GM23338 (cell line): ENCODE results near the gene CASP7. TPM values are rescaled to one million over a fixed set of nuclear protein-coding genes. Genes with fewer than 3 reads are reported as not detected.

Source experiments
- ATAC-seq: fragments of 200-7000 bp; cut with Tn5 transposase; 3 replicates; pipeline ENCODE4 v1.9.1; 2020
- DNase-seq: peaks from one replicate; pipeline ENCODE4 v3.0.0-alpha.2; 2015; ENCODE audit warnings: low spot score
- H2AFZ ChIP-seq: fragments of 200-600 bp; sonication (generic); 2 replicates; pipeline ENCODE4 v1.8.0; 2016; ENCODE audit warnings: antibody characterized with exemption, mild to moderate bottlenecking, moderate library complexity
- H3F3A ChIP-seq: fragments of 200-600 bp; sonication (generic); replicated peaks from 2 replicates; pipeline ENCODE4 v1.8.0; 2017; ENCODE audit warnings: antibody characterized with exemption, mixed run types, low read depth
- H3K27ac ChIP-seq: fragments of 200-600 bp; sonication (generic); 2 replicates; pipeline ENCODE4 v1.6.1; 2016; ENCODE audit warnings: low read depth
- H3K27me3 ChIP-seq: fragments of 200-600 bp; sonication (generic); 2 replicates; pipeline ENCODE4 v1.8.0; 2016; ENCODE audit warnings: mild to moderate bottlenecking, mixed run types, moderate library complexity; ENCODE audit not compliant: insufficient read depth
- H3K36me3 ChIP-seq: fragments of 200-600 bp; sonication (generic); 2 replicates; pipeline ENCODE4 v1.8.0; 2016; ENCODE audit warnings: mild to moderate bottlenecking; ENCODE audit not compliant: insufficient read depth
- H3K4me1 ChIP-seq: fragments of 200-600 bp; sonication (generic); 2 replicates; pipeline ENCODE4 v1.8.0; 2016; ENCODE audit warnings: mild to moderate bottlenecking, moderate library complexity; ENCODE audit not compliant: insufficient read depth
- H3K4me2 ChIP-seq: fragments of 200-600 bp; sonication (generic); 2 replicates; pipeline ENCODE4 v1.7.1; 2017; ENCODE audit warnings: mixed run types
- H3K4me3 ChIP-seq: fragments of 200-600 bp; sonication (generic); 2 replicates; pipeline ENCODE4 v1.6.1; 2016; ENCODE audit warnings: mixed run types
- H3K79me2 ChIP-seq: fragments of 200-600 bp; sonication (generic); replicated peaks from 2 replicates; pipeline ENCODE4 v1.8.0; 2017; ENCODE audit warnings: mild to moderate bottlenecking; ENCODE audit not compliant: insufficient read depth
- H3K9me2 ChIP-seq: fragments of 200-600 bp; sonication (generic); 2 replicates; pipeline ENCODE4 v1.8.0; 2017; ENCODE audit not compliant: insufficient read depth
- H4K20me1 ChIP-seq: fragments of 200-600 bp; sonication (generic); replicated peaks from 2 replicates; pipeline ENCODE4 v1.8.0; 2017; ENCODE audit warnings: mild to moderate bottlenecking; ENCODE audit not compliant: insufficient read depth
- H3K27ac Mint-ChIP-seq: 2 replicates; pipeline ENCODE4 v1.8.0; 2020; ENCODE audit warnings: inconsistent platforms, mild to moderate bottlenecking, moderate library complexity, mixed read lengths
- H3K27me3 Mint-ChIP-seq: 3 replicates; pipeline ENCODE4 v1.8.0; 2022; ENCODE audit warnings: low read depth, mild to moderate bottlenecking, moderate library complexity, mixed read lengths, inconsistent platforms; ENCODE audit not compliant: insufficient read depth, poor library complexity
- H3K36me3 Mint-ChIP-seq: 3 replicates; pipeline ENCODE4 v1.8.0; 2021; ENCODE audit warnings: low read depth, mild to moderate bottlenecking, inconsistent platforms, moderate library complexity, mixed read lengths
- H3K4me1 Mint-ChIP-seq: 3 replicates; pipeline ENCODE4 v1.8.0; 2020; ENCODE audit warnings: mild to moderate bottlenecking, inconsistent platforms, mixed read lengths
- H3K4me3 Mint-ChIP-seq: 3 replicates; pipeline ENCODE4 v1.8.0; 2021; ENCODE audit warnings: moderate library complexity, mild to moderate bottlenecking, inconsistent platforms, mixed read lengths
- H3K9me3 Mint-ChIP-seq: 3 replicates; pipeline ENCODE4 v1.8.0; 2020; ENCODE audit warnings: moderate library complexity, mild to moderate bottlenecking, inconsistent platforms, mixed read lengths
- CTCF ChIP-seq, 2 experiments: fragments of 200-600 bp in 1 of 2; sonication (generic) in 1 of 2; conservative IDR thresholded peaks; 2 replicates each; pipeline versions ENCODE4 v1.5.1 to v1.6.1; 2016 to 2017; ENCODE audit warnings: antibody characterized with exemption in 2 of 2, low read depth in 2 of 2, mild to moderate bottlenecking in 2 of 2, moderate library complexity in 1 of 2
- ETS1 ChIP-seq: IDR thresholded peaks from 2 replicates; pipeline ENCODE4 v1.6.1; 2016; ENCODE audit warnings: antibody characterized with exemption
- EZH2 ChIP-seq: fragments of 200-600 bp; sonication (generic); IDR thresholded peaks from one replicate; pipeline ENCODE4 v1.8.0; 2017; ENCODE audit warnings: antibody characterized with exemption, mild to moderate bottlenecking, low read depth; ENCODE audit not compliant: unreplicated experiment
- EZH2phosphoT487 ChIP-seq: fragments of 200-600 bp; sonication (generic); IDR thresholded peaks from one replicate; pipeline ENCODE4 v1.8.1; 2018; ENCODE audit warnings: antibody characterized with exemption; ENCODE audit not compliant: unreplicated experiment
- JUNB ChIP-seq: IDR thresholded peaks from one replicate; pipeline ENCODE4 v1.6.1; 2016; ENCODE audit warnings: antibody characterized with exemption; ENCODE audit not compliant: unreplicated experiment
- NANOG ChIP-seq: IDR thresholded peaks from 2 replicates; pipeline ENCODE4 v1.6.1; 2016; ENCODE audit warnings: antibody characterized with exemption, borderline replicate concordance
- POLR2AphosphoS5 ChIP-seq: IDR thresholded peaks from 2 replicates; pipeline ENCODE4 v1.6.1; 2016; ENCODE audit warnings: antibody characterized with exemption, low read depth
- REST ChIP-seq: IDR thresholded peaks from one replicate; pipeline ENCODE4 v1.6.1; 2018; ENCODE audit warnings: antibody characterized with exemption; ENCODE audit not compliant: unreplicated experiment
- ZNF114 ChIP-seq: fragments of 250-450 bp; sonication (Bioruptor Pico); IDR thresholded peaks from 2 replicates; pipeline ENCODE4 v1.5.0; 2020; ENCODE audit warnings: mild to moderate bottlenecking, moderate library complexity
- ZNF331 ChIP-seq: fragments of 250-450 bp; sonication (Bioruptor Pico); IDR thresholded peaks from 2 replicates; pipeline ENCODE4 v1.5.0; 2020; ENCODE audit warnings: low read depth, mild to moderate bottlenecking, moderate library complexity
- ZNF462 ChIP-seq: fragments of 250-450 bp; sonication (Bioruptor Pico); IDR thresholded peaks from 2 replicates; pipeline ENCODE4 v1.5.0; 2020; ENCODE audit warnings: mild to moderate bottlenecking, moderate library complexity
- polyA plus RNA-seq: library from polyadenylated mRNA; unstranded; fragments of >200 nt; fragmentation: Nextera tagmentation; extraction: Ambion mirVana; gene quantifications from 2 replicates; pipeline ENCODE4 v1.2.1, GENCODE V29; 2016
- total RNA-seq: library from RNA; depleted of rRNA; stranded (reverse); fragments of >200 nt; shearing (Covaris generic); gene quantifications from 2 replicates; pipeline ENCODE4 v1.2.3, GENCODE V29; 2014

The CASP7 gene
- total and polyA plus RNA-seq, 2 experiments from 2014 or later: 2.1 to 7.0 TPM

- no peak overlapping the region for H3K4me3 ChIP-seq
- Mint-ChIP-seq H3K27me3 (peaks cover 7% of the 10 kb centered on the region), H3K9me3 (no peaks in the 10 kb centered on the region), H3K27ac (no peak overlapping the region), H3K4me1 (peaks cover 6% of the 10 kb centered on the region; the same call in 2 of the 3 replicates), H3K36me3 (no peaks in the 10 kb centered on the region), H3K4me3 (no peak overlapping the region)
- H4K20me1 ChIP-seq: no peaks in the 10 kb centered on the region
- no peaks in the 10 kb centered on the region for H3K79me2 ChIP-seq
- H3K27me3 ChIP-seq: no peaks in the 10 kb centered on the region
- no peak overlapping the region for H3K4me2 ChIP-seq
- DNase-seq (no peak), ATAC-seq (no peak)
- no peak overlapping the region for H3K27ac ChIP-seq
- 0 out of 2 replicates have a peak, but pooled peaks cover under 1% of the 10 kb centered on the region for H3K9me2 ChIP-seq
- H2AFZ ChIP-seq: no peak overlapping the region
- no peaks in the 10 kb centered on the region for H3K4me1 ChIP-seq
- no peaks in the 10 kb centered on the region for H3K36me3 ChIP-seq
- H3F3A ChIP-seq: no peaks in the 10 kb centered on the region
- TF ChIP-seq REST: no peak
- no peak for TF ChIP-seq JUNB
- TF ChIP-seq EZH2: no peak
- no peak for TF ChIP-seq CTCF (conservative IDR thresholded peaks at IDR 0.05; ENCODE audit: low read depth in 2 of 2)
- no peak for TF ChIP-seq POLR2AphosphoS5
- TF ChIP-seq ZNF114: no peak
- TF ChIP-seq ZNF462 (CRISPR knock-in tag): no peak
- TF ChIP-seq NANOG: no peak
- no peak for TF ChIP-seq EZH2phosphoT487
- TF ChIP-seq ETS1: no peak
- TF ChIP-seq ZNF331 (CRISPR knock-in tag): no peak
Observed at GRCh38 chr10:113740850-113741249, 61.1 kb downstream of the CASP7 start.
